ENCODE measurements around the gene UTP4.

- no peak for TF ChIP-seq CTCF (IDR thresholded peaks at IDR 0.05; ENCODE audit: control extremely low read depth in 1 of 3, insufficient read depth in 1 of 3, low read depth in 1 of 3, low read length in 3 of 3)
- TF ChIP-seq SIX5 (IDR thresholded peaks at IDR 0.05; ENCODE audit: low read depth, low read length) = no peak
- TF ChIP-seq POLR2A (IDR thresholded peaks at IDR 0.05; ENCODE audit: control extremely low read depth in 1 of 2, low read depth in 2 of 2, low read length in 2 of 2) = no peak
- TF ChIP-seq RFX5 (IDR thresholded peaks at IDR 0.05; ENCODE audit: borderline replicate concordance, low read depth, low read length) = no peak
- no peak for TF ChIP-seq MAFK (IDR thresholded peaks at IDR 0.05; ENCODE audit: low read depth, low read length)
- no peak for TF ChIP-seq CBX5 (IDR thresholded peaks at IDR 0.05; ENCODE audit: low read depth, low read length)
- TF ChIP-seq GTF2F1 (IDR thresholded peaks at IDR 0.05; ENCODE audit: borderline replicate concordance, low read depth, low read length) = no peak
- TF ChIP-seq EZH2 (IDR thresholded peaks at IDR 0.05; ENCODE audit: low read depth, low read length, severe bottlenecking) = no peak
- TF ChIP-seq SIRT6 (IDR thresholded peaks at IDR 0.05; ENCODE audit: low read length) = no peak
Observed at GRCh38 chr16:69165584-69165983, 33.1 kb downstream of the UTP4 start.

Data from H1 (cell line).